GM12878 (cell line): Measurements from ENCODE around the gene FITM1. TPM values are rescaled to one million over a fixed set of nuclear protein-coding genes. Genes with fewer than 3 reads are reported as not detected.

Experiments
- ATAC-seq: fragments of 200-7000 bp; cut with Tn5 transposase; 3 replicates; pipeline ENCODE4 v1.9.1; 2020; ENCODE audit warnings: mild to moderate bottlenecking, moderate library complexity
- BruUV-seq: library from RNA; stranded (reverse); fragments of 400-500 nt; replicated peaks from 2 replicates; lab custom pipeline; 2021; lab: Mats Ljungman, UMichigan
- CTCF ChIA-PET: fragments of 300-600 bp; sonication (Branson Sonifier 250); formaldehyde crosslinking; extraction: SDS; loops from one replicate; lab custom pipeline; 2021; ENCODE audit warnings: inconsistent platforms; lab: Yijun Ruan, JAX
- POLR2A ChIA-PET: fragments of 350-600 bp; formaldehyde crosslinking; extraction: SDS; loops from one replicate; lab custom pipeline; 2021; ENCODE audit warnings: inconsistent platforms; lab: Charles Lee
- RAD21 ChIA-PET: fragments of 300-600 bp; sonication (Branson Sonifier 250); formaldehyde crosslinking; loops from one replicate; lab custom pipeline; 2023; ENCODE audit warnings: antibody characterized with exemption; ENCODE audit not compliant: unreplicated experiment; lab: Charles Lee
- SMC1A ChIA-PET: fragments of 300-600 bp; sonication (Branson Sonifier 250); formaldehyde crosslinking; loops from one replicate; lab custom pipeline; 2023; ENCODE audit not compliant: unreplicated experiment, uncharacterized antibody; lab: Charles Lee
- DNase-seq: peaks from one replicate; pipeline ENCODE4 v3.0.0-alpha.2; 2011; ENCODE audit warnings: low read depth, low spot score
- FAIRE-seq: peaks from 3 replicates; lab custom pipeline; 2011; peaks lifted over from hg19 to GRCh38; lab: Jason Lieb, UNC
- H2AFZ ChIP-seq: 2 replicates; pipeline ENCODE4 v1.6.0; 2011; ENCODE audit warnings: low read depth, low read length, control low read depth; ENCODE audit not compliant: control insufficient read depth
- H3K27ac ChIP-seq: 2 replicates; pipeline ENCODE4 v1.5.1; 2011; ENCODE audit warnings: control low read depth; ENCODE audit not compliant: control insufficient read depth, insufficient read depth
- H3K27me3 ChIP-seq, 2 experiments: replicated peaks in 1 of 2; 2 replicates each; pipeline versions ENCODE4 v1.6.0 to v1.6.1; 2011; ENCODE audit warnings: low read length in 1 of 2; ENCODE audit not compliant: control insufficient read depth in 2 of 2, insufficient read depth in 2 of 2
- H3K36me3 ChIP-seq, 2 experiments: 2 replicates each; pipeline ENCODE4 v1.5.1; 2011; ENCODE audit warnings: low read length in 1 of 2; ENCODE audit not compliant: control insufficient read depth in 2 of 2, insufficient read depth in 2 of 2
- H3K4me1 ChIP-seq: 2 replicates; pipeline ENCODE4 v1.6.1; 2011; ENCODE audit warnings: mild to moderate bottlenecking, low read length, moderate library complexity, mixed read lengths; ENCODE audit not compliant: control insufficient read depth, insufficient read depth
- H3K4me2 ChIP-seq: 2 replicates; pipeline ENCODE4 v1.6.0; 2011; ENCODE audit warnings: control low read depth; ENCODE audit not compliant: control insufficient read depth, insufficient read depth
- H3K4me3 ChIP-seq: fragments of 200-600 bp; sonication (generic); 2 replicates; pipeline ENCODE4 v1.5.1; 2016
- H3K79me2 ChIP-seq: 2 replicates; pipeline ENCODE4 v1.6.0; 2011; ENCODE audit warnings: low read length; ENCODE audit not compliant: control insufficient read depth, insufficient read depth
- H3K9ac ChIP-seq: 2 replicates; pipeline ENCODE4 v1.8.0; 2011; ENCODE audit warnings: low read length, control low read depth, mixed read lengths; ENCODE audit not compliant: control insufficient read depth, insufficient read depth
- H3K9me3 ChIP-seq: replicated peaks from 3 replicates; pipeline ENCODE4 v1.5.1; 2011; ENCODE audit warnings: mild to moderate bottlenecking, low read length; ENCODE audit not compliant: control insufficient read depth, insufficient read depth
- H4K20me1 ChIP-seq: 2 replicates; pipeline ENCODE4 v1.6.0; 2011; ENCODE audit not compliant: control insufficient read depth, insufficient read depth
- ATF3 ChIP-seq: IDR thresholded peaks from 2 replicates; pipeline ENCODE4 v1.6.1; 2011; ENCODE audit warnings: low read depth, mild to moderate bottlenecking, low read length, moderate library complexity, borderline replicate concordance; ENCODE audit errors: extremely low read depth
- CTCF ChIP-seq, 3 experiments: IDR thresholded peaks in 2 of 3; conservative IDR thresholded peaks in 1 of 3; 2 replicates each; pipeline ENCODE4 v1.5.1; 2011; ENCODE audit warnings: low read depth in 3 of 3, low read length in 3 of 3, mild to moderate bottlenecking in 3 of 3, control low read depth in 2 of 3, moderate library complexity in 2 of 3, inconsistent platforms in 1 of 3, mixed read lengths in 1 of 3; ENCODE audit not compliant: control insufficient read depth in 2 of 3, insufficient read depth in 1 of 3; ENCODE audit errors: extremely low read depth in 1 of 3
- IKZF2 ChIP-seq, 2 experiments: fragments of 450-650 bp; IDR thresholded peaks; 2 replicates each; pipeline ENCODE4 v1.6.1; 2017; ENCODE audit warnings: mild to moderate bottlenecking in 2 of 2, moderate library complexity in 2 of 2
- MEF2B ChIP-seq: fragments of 450-650 bp; IDR thresholded peaks from 2 replicates; pipeline ENCODE4 v1.6.1; 2018; ENCODE audit warnings: mild to moderate bottlenecking, moderate library complexity; ENCODE audit not compliant: partially characterized antibody, poor library complexity, severe bottlenecking
- NBN ChIP-seq: fragments of 450-650 bp; IDR thresholded peaks from 2 replicates; pipeline ENCODE4 v1.6.1; 2016
- POLR2A ChIP-seq: IDR thresholded peaks from 2 replicates; pipeline ENCODE4 v1.6.1; 2011; ENCODE audit warnings: low read depth, mild to moderate bottlenecking, low read length
- POLR2AphosphoS5 ChIP-seq: IDR thresholded peaks from 2 replicates; pipeline ENCODE4 v1.6.1; 2011; ENCODE audit warnings: mild to moderate bottlenecking, low read length, inconsistent platforms
- WGBS: methylation state at CpG from one replicate; pipeline ENCODE4 v1.1.6; 2016; ENCODE audit warnings: low lambda C conversion rate; ENCODE audit not compliant: insufficient replicate concordance, insufficient coverage; ENCODE audit errors: missing lambda C conversion rate; 5-methylcytosine and 5-hydroxymethylcytosine counted together
- in situ Hi-C: fragments of 300-500 bp; cut with MboI; formaldehyde crosslinking; loops from 9 replicates; pipeline ENCODE4 v1.14.3; 2018; ENCODE audit warnings: mixed read lengths
- intact Hi-C: fragments of 100-400 bp; cut with micrococcal nuclease; formaldehyde crosslinking; loops from one replicate; pipeline ENCODE4 v1.14.2; 2022; ENCODE audit not compliant: unreplicated experiment
- polyA plus RNA-seq, 11 experiments: library from polyadenylated mRNA; depleted of rRNA in 4 of 11; unstranded in 6 of 11; stranded (reverse) in 5 of 11; fragments of >200 nt; fragmentation: Nextera tagmentation in 4 of 11; fragmentation: Illumina TruSeq in 1 of 11; extraction: Ambion mirVana in 4 of 11; extraction: Trizol in 1 of 11; gene quantifications; 1 replicate in 1 of 11; 2 replicates in 10 of 11; pipeline versions ENCODE4 v1.2.1 to v1.2.3, GENCODE V29; 2011 to 2016; ENCODE audit warnings: inconsistent platforms in 2 of 11, missing spikeins in 2 of 11, low read depth in 1 of 11
- total RNA-seq, 4 experiments: library from RNA; depleted of rRNA in 3 of 4; stranded (reverse); fragments of >200 nt in 3 of 4; fragmentation: Illumina TruSeq in 1 of 4; extraction: Trizol in 1 of 4; gene quantifications; 2 replicates each; pipeline versions ENCODE4 v1.2.1 to v1.2.3, GENCODE V29; 2013 to 2021

The FITM1 gene
- total and polyA plus RNA-seq, 10 of the 15 experiments (the other 5 are each of a cell fraction or from before 2014, with no cell fraction given): 0.11 to 1.9 (median 0.45) TPM; not detected in 2

DNA sequence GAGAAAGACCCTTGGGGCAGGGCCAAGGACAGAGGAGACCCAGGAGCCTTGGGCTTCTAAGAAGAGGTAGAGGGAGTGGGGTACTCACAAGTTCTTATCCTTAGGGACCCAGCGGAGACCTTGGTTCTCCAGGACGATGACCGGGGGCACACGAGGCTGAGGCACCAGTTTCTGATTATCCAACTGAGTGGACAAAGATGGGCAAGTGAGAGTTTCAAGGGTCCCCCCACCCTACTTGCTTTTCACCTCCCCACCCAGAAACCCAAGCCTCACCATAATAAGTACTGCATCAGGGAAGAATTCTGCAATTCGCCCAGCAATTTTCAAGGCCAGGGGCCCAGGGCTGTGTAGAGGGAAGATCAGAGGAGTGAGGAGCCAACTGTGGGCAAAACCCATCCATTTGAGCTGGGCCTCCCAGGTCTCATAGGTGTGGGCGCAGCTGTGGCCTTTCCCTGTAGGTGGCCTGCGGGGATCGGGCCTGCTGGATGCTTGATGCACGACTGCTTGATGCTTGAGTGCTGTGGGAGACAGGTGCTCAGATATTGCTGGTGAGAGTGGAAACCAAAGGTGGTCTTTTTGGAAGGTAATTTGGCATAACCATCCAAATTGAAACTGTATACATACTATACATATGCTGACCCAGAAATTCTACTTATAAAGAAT, 8.9 kb downstream of the FITM1 start:
- CTCF ChIA-PET: interaction anchor here (1.3 to 4.9 kb wide), 3 partner anchors 9 to 23 kb away, joined by 4 to 39 read pairs (median 34); partner anchors contain the start of genes DCAF11, IRF9 and NRL
- SMC1A ChIA-PET: interaction anchor here (1.1 to 7.7 kb wide), 5 partner anchors 9 to 30 kb away, joined by 4 to 70 read pairs (median 21); partner anchors contain the start of genes DCAF11, IRF9 and NRL
- TF ChIP-seq MEF2B (no peak), ATF3 (no peak), IKZF2 (IDR thresholded peaks at IDR 0.05) (no peak), NBN (no peak), POLR2AphosphoS5 (peak; percentile 19; the same call in 1 of the 2 replicates), POLR2A (peak; percentile 24; the same call in 1 of the 2 replicates), CTCF (IDR thresholded peaks at IDR 0.05 in 2 of 3, conservative IDR thresholded peaks at IDR 0.05 in 1 of 3; ENCODE audit: control insufficient read depth in 2 of 3, extremely low read depth in 1 of 3, insufficient read depth in 1 of 3, low read depth in 3 of 3, low read length in 3 of 3) (peak in 1 of 3 experiments; percentile 7; a peak in 1 of 6 replicates)
- no peak for ATAC-seq
- RAD21 ChIA-PET: interaction anchor here (1.0 to 6.8 kb wide), 4 partner anchors 21 to 43 kb away, joined by 4 to 69 read pairs (median 7); partner anchors contain the start of genes DCAF11, IRF9 and NRL
- Histone ChIP-seq H2AFZ (no peak overlapping the region), H3K9ac (peak overlapping the region; percentile 52; the same call in 1 of the 2 replicates), H3K79me2 (peaks cover 66% of the 10 kb centered on the region), H3K9me3 (no peaks in the 10 kb centered on the region), H3K27ac (0 out of 2 replicates have a peak overlapping the region, but pooled peaks have one; percentile 6), H3K4me1 (peaks cover 43% of the 10 kb centered on the region), H4K20me1 (no peaks in the 10 kb centered on the region), H3K36me3 (peaks cover 12 to 28% of the 10 kb centered on the region in 2 experiments), H3K4me3 (peak overlapping the region; percentile 68), H3K4me2 (peak overlapping the region; percentile 91), H3K27me3 (no peaks in the 10 kb centered on the region)
- intact Hi-C loops: no loop called here
- in situ Hi-C loops: no loop called here
- WGBS: 47% methylated on average over 9 of the region's 9 CpGs
- no peak for FAIRE-seq
- no peak for DNase-seq
- POLR2A ChIA-PET: interaction anchor here (1.0 to 11.6 kb wide), 4 partner anchors 8 to 31 kb away, joined by 3 to 276 read pairs (median 80); partner anchors contain the start of genes DCAF11, IRF9, NRL and PSME2
- no TSS peak for BruUV-seq
